Measurements from ENCODE around the gene TRPM8. TPM values are rescaled to one million over a fixed set of nuclear protein-coding genes. Genes with fewer than 3 reads are reported as not detected.

The TRPM8 gene
- total and polyA plus RNA-seq, 2 of the 8 experiments (the other 6 are each of a cell fraction or from before 2014, with no cell fraction given) = 0.18 to 0.54 TPM

DNA sequence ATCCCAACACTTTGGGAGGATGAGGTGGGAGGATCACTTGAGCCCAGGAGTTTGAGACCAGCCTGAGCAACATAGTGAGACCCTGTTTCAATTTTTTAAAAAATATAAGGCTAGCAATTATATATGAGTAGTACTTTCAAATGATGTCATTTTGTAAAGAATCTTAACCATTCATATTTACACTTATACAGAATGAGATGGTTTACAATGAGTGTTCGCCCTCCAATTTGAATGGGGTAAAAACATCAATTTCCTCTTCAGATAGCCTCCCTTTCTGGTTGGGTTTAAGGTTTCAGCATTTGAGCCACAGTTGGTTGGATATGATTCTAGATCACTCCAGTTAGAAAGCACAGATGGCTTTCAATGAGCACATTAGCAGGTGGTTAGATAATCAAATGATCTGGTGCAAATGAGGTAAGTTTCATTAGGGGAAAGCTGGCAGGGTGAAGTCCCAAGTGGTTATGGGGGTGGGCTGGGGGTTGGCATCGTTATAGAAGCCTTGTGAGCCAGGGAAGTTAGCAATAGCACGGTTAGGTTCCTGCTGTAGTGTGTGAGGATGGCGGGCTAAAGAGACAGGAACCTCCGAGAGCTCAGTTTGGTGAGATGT, 63.9 kb downstream of the TRPM8 start:
- Histone ChIP-seq H4K20me1 (replicated peaks in 1 of 2; ENCODE audit: control insufficient read depth in 1 of 2, insufficient read depth in 2 of 2, low read length in 2 of 2) (no peaks in the 10 kb centered on the region), H3K79me1 (ENCODE audit: low read depth, low read length) (no peaks in the 10 kb centered on the region), H3K4me1 (replicated peaks in 1 of 4; ENCODE audit: control insufficient read depth in 3 of 4, insufficient read depth in 4 of 4, low read length in 3 of 4) (peaks cover 0 to 2% (median 0%) of the 10 kb centered on the region in 4 experiments; a peak in 1 of 7 replicates), H3K27me3 (replicated peaks in 1 of 4; ENCODE audit: control insufficient read depth in 3 of 4, extremely low read depth in 1 of 4, insufficient read depth in 3 of 4, low read length in 3 of 4) (no peaks in the 10 kb centered on the region), H3K23me2 (ENCODE audit: low read depth, low read length) (no peaks in the 10 kb centered on the region), H3K27ac (ENCODE audit: low read depth, low read length) (no peak overlapping the region), H4K5ac (ENCODE audit: insufficient read length, low read depth, low read length) (no peak overlapping the region), H2BK15ac (ENCODE audit: low read length) (no peak overlapping the region), H3K79me2 (ENCODE audit: control insufficient read depth in 1 of 2, insufficient read depth in 2 of 2, low read length in 2 of 2) (no peaks in the 10 kb centered on the region), H3K56ac (replicated peaks; ENCODE audit: insufficient read length, low read depth, low read length) (no peak overlapping the region), H2BK20ac (ENCODE audit: low read length) (no peak overlapping the region), H3K4ac (replicated peaks; ENCODE audit: insufficient read length, low read depth, low read length) (no peak overlapping the region), H2BK12ac (ENCODE audit: low read depth, low read length) (no peak overlapping the region), H3K18ac (ENCODE audit: extremely low read depth, low read length) (no peak overlapping the region), H3K23ac (ENCODE audit: insufficient read length) (no peak overlapping the region), H3K4me2 (ENCODE audit: insufficient read depth in 1 of 2, low read depth in 2 of 2, low read length in 2 of 2) (no peak overlapping the region), H2BK120ac (replicated peaks; ENCODE audit: low read depth, low read length) (no peak overlapping the region), H2AK5ac (ENCODE audit: low read depth, low read length) (no peak overlapping the region), H3K9ac (replicated peaks in 1 of 4; ENCODE audit: extremely low read depth in 1 of 4, low read depth in 3 of 4, low read length in 3 of 4) (no peak overlapping the region), H2AFZ (ENCODE audit: low read length) (no peak overlapping the region), H3K4me3 (ENCODE audit: extremely low read depth in 1 of 4, insufficient read depth in 2 of 4, low read depth in 3 of 4, low read length in 4 of 4) (no peak overlapping the region), H4K91ac (replicated peaks; ENCODE audit: insufficient read length, low read length) (no peak overlapping the region), H3K36me3 (ENCODE audit: control insufficient read depth in 2 of 4, insufficient read depth in 4 of 4, low read length in 3 of 4) (no peaks in the 10 kb centered on the region), H4K8ac (ENCODE audit: extremely low read depth, insufficient read depth, low read length) (no peak overlapping the region), H3K9me3 (ENCODE audit: insufficient read depth in 2 of 2, low read depth in 1 of 2, low read length in 1 of 2) (no peaks in the 10 kb centered on the region), H3K14ac (ENCODE audit: insufficient read length) (no peak overlapping the region), H2BK5ac (ENCODE audit: low read depth, low read length) (no peak overlapping the region)
- TF ChIP-seq HDAC2 (IDR thresholded peaks at IDR 0.05; ENCODE audit: borderline replicate concordance in 1 of 2, low read depth in 2 of 2, low read length in 2 of 2) (no peak), CBX8 (IDR thresholded peaks at IDR 0.05; ENCODE audit: borderline replicate concordance, low read depth, low read length) (no peak), CTBP2 (IDR thresholded peaks at IDR 0.05; ENCODE audit: borderline replicate concordance, insufficient read depth, insufficient read length, low read length) (no peak), BCL11A (IDR thresholded peaks at IDR 0.05; ENCODE audit: low read depth in 2 of 2, low read length in 2 of 2) (no peak), GABPA (IDR thresholded peaks at IDR 0.05; ENCODE audit: borderline replicate concordance, insufficient read depth, low read length) (no peak), SIN3A (conservative IDR thresholded peaks at IDR 0.05 in 1 of 2, IDR thresholded peaks at IDR 0.05 in 1 of 2; ENCODE audit: low read depth in 1 of 2, low read length in 2 of 2) (no peak), POU5F1 (IDR thresholded peaks at IDR 0.05; ENCODE audit: low read depth, low read length) (no peak)
- TF ChIP-seq, protein P1, sequence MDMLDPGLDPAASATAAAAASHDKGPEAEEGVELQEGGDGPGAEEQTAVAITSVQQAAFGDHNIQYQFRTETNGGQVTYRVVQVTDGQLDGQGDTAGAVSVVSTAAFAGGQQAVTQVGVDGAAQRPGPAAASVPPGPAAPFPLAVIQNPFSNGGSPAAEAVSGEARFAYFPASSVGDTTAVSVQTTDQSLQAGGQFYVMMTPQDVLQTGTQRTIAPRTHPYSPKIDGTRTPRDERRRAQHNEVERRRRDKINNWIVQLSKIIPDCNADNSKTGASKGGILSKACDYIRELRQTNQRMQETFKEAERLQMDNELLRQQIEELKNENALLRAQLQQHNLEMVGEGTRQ (IDR thresholded peaks at IDR 0.05; ENCODE audit: low read length) = no peak
- ChIA-PET CTCF (ENCODE audit: partially characterized antibody) (no interaction called here), POLR2A (ENCODE audit: partially characterized antibody) (no interaction called here)
- DNase-seq (ENCODE audit: low read depth in 1 of 2, low spot score in 2 of 2) (no peak), FAIRE-seq (no peak)
- 86% methylated on average over 5 of the region's 5 CpGs; no CpG with 5 or more reads in 1 of the 2 experiments for WGBS, 2 experiments (ENCODE audit: extremely low coverage in 1 of 2, insufficient coverage in 1 of 2, insufficient read length in 1 of 2, insufficient replicate concordance in 2 of 2, low coverage in 1 of 2, low lambda C conversion rate in 2 of 2, missing lambda C conversion rate in 1 of 2)
